Transverse colon (tissue), 4 donors: Measurements from ENCODE around the gene EPHA8.

Source experiments
- POLR2A ChIP-seq: fragments of 450-650 bp; IDR thresholded peaks from one replicate; pipeline ENCODE4 v1.6.1; 2016; ENCODE audit warnings: antibody characterized with exemption, mild to moderate bottlenecking, moderate library complexity
- POLR2AphosphoS5 ChIP-seq, 3 donors: sonication (generic); formaldehyde crosslinking; IDR thresholded peaks; one replicate each; pipeline ENCODE4 v1.6.1; 2016; ENCODE audit warnings: antibody characterized with exemption in 3 of 3
- TF ChIP-seq, protein P1 (sequence below), 5 experiments: fragments of 200-600 bp in 3 of 5; fragments of 450-650 bp in 2 of 5; sonication (generic) in 3 of 5; IDR thresholded peaks; 1 replicate in 2 of 5; 2 replicates in 3 of 5; pipeline ENCODE4 v1.5.1; 2016 to 2017; ENCODE audit warnings: antibody characterized with exemption in 5 of 5, inconsistent platforms in 3 of 5, mild to moderate bottlenecking in 2 of 5, moderate library complexity in 1 of 5

DNA sequence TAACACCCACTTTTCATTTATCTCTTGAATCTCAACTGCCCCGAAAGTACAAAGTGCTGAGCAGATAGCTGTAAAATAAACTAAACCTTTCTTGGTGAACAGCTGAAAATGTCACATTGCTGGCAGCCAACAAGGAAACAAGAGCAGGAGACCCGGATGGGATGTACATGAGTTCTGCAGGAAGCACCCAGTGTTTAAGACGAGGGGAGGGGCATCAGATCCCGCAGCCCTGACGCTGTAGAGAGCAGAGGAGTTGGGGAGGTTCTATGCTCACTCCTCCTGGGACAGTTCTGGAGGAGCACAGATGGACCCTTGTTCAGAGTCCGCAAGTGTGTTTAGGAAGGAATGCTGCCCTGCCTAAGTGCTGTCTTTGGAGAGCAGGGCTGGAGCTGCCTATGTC, 32.0 kb upstream of the EPHA8 start:
- TF ChIP-seq, protein P1, sequence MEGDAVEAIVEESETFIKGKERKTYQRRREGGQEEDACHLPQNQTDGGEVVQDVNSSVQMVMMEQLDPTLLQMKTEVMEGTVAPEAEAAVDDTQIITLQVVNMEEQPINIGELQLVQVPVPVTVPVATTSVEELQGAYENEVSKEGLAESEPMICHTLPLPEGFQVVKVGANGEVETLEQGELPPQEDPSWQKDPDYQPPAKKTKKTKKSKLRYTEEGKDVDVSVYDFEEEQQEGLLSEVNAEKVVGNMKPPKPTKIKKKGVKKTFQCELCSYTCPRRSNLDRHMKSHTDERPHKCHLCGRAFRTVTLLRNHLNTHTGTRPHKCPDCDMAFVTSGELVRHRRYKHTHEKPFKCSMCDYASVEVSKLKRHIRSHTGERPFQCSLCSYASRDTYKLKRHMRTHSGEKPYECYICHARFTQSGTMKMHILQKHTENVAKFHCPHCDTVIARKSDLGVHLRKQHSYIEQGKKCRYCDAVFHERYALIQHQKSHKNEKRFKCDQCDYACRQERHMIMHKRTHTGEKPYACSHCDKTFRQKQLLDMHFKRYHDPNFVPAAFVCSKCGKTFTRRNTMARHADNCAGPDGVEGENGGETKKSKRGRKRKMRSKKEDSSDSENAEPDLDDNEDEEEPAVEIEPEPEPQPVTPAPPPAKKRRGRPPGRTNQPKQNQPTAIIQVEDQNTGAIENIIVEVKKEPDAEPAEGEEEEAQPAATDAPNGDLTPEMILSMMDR (IDR thresholded peaks at IDR 0.05): no peak
- no peak for TF ChIP-seq POLR2A
- TF ChIP-seq POLR2AphosphoS5 (IDR thresholded peaks at IDR 0.05): no peak
